Measurements from ENCODE around the gene TSHZ3.

The TSHZ3 gene

GRCh38 chr19:31271306-31271911 is 77.8 kb downstream of the TSHZ3 start:
- H3K27ac ChIP-seq = no peak overlapping the region
- TF ChIP-seq ZFX (IDR thresholded peaks at IDR 0.05; ENCODE audit: borderline replicate concordance) = no peak
- no peak for TF ChIP-seq CTCF (IDR thresholded peaks at IDR 0.05)

- TF ChIP-seq ZFX (IDR thresholded peaks at IDR 0.05; ENCODE audit: borderline replicate concordance) (no peak), CTCF (IDR thresholded peaks at IDR 0.05) (no peak)
- H3K27ac ChIP-seq = no peak overlapping the region
Measured at GRCh38 chr19:31270897-31271296, 78.3 kb downstream of the TSHZ3 start.

GRCh38 chr19:31269425-31270127 is 79.7 kb downstream of the TSHZ3 start:
- TF ChIP-seq CTCF (IDR thresholded peaks at IDR 0.05) = no peak
- no peak for TF ChIP-seq ZFX (IDR thresholded peaks at IDR 0.05; ENCODE audit: borderline replicate concordance)
- no peak overlapping the region for H3K27ac ChIP-seq

GRCh38 chr19:31268751-31269383 is 80.4 kb downstream of the TSHZ3 start:
- TF ChIP-seq ZFX (IDR thresholded peaks at IDR 0.05; ENCODE audit: borderline replicate concordance) = no peak
- H3K27ac ChIP-seq = no peak overlapping the region

- TF ChIP-seq ZFX (IDR thresholded peaks at IDR 0.05; ENCODE audit: borderline replicate concordance) (no peak), CTCF (IDR thresholded peaks at IDR 0.05) (no peak)
Measured at GRCh38 chr19:31266731-31267130, 82.5 kb downstream of the TSHZ3 start.

GRCh38 chr19:31266196-31266595 is 83.0 kb downstream of the TSHZ3 start:
- H3K27ac ChIP-seq = no peak overlapping the region
- no peak for TF ChIP-seq CTCF (IDR thresholded peaks at IDR 0.05)
- TF ChIP-seq ZFX (IDR thresholded peaks at IDR 0.05; ENCODE audit: borderline replicate concordance) = no peak

More at GRCh38 chr19:31266731-31267130, 82.5 kb downstream of the TSHZ3 start:
- H3K27ac ChIP-seq = no peak overlapping the region

GRCh38 chr19:31264041-31264778 is 85.0 kb downstream of the TSHZ3 start:
- no peak for TF ChIP-seq CTCF (IDR thresholded peaks at IDR 0.05)
- TF ChIP-seq ZFX (IDR thresholded peaks at IDR 0.05; ENCODE audit: borderline replicate concordance) = no peak
- H3K27ac ChIP-seq = no peak overlapping the region

All from 22Rv1 (cell line).